SK-N-SH (cell line): ENCODE results near the gene SFRP5. TPM values are rescaled to one million over a fixed set of nuclear protein-coding genes. Genes with fewer than 3 reads are reported as not detected.
A peak's percentile ranks its signal among the peaks of the same experiment; 100 is the strongest.

Experiments used
- CTCF ChIA-PET: fragments of 300-600, 350-600 bp; formaldehyde crosslinking; extraction: SDS; loops from one replicate; lab custom pipeline; 2021; lab: Yijun Ruan, JAX
- POLR2A ChIA-PET: fragments of 350-600 bp; sonication (Branson Sonifier 250); formaldehyde crosslinking; extraction: SDS; loops from one replicate; lab custom pipeline; 2020; ENCODE audit warnings: antibody characterized with exemption, inconsistent platforms; lab: Yijun Ruan, JAX
- DNase-seq: peaks from one replicate; pipeline ENCODE4 v3.0.0; 2012
- H2AFZ ChIP-seq: fragments of 200-600 bp; sonication (generic); 2 replicates; pipeline ENCODE4 v1.8.1; 2016; ENCODE audit warnings: antibody characterized with exemption, mild to moderate bottlenecking, low read depth
- H3F3A ChIP-seq: fragments of 200-600 bp; sonication (generic); replicated peaks from 2 replicates; pipeline ENCODE3; 2016; ENCODE audit warnings: antibody characterized with exemption, mild to moderate bottlenecking; ENCODE audit not compliant: insufficient read depth
- H3K27ac ChIP-seq, 2 experiments: fragments of 200-500 bp in 1 of 2; fragments of 200-600 bp in 1 of 2; sonication (Bioruptor generic) in 1 of 2; sonication (generic), shearing (Covaris generic) in 1 of 2; 2 replicates each; pipeline versions ENCODE4 v1.5.1 to v1.6.1; 2014 to 2016; ENCODE audit warnings: low read depth in 2 of 2, inconsistent platforms in 1 of 2, low read length in 1 of 2, mild to moderate bottlenecking in 1 of 2, mixed read lengths in 1 of 2
- H3K27me3 ChIP-seq: fragments of 200-600 bp; sonication (generic), shearing (Covaris generic); 2 replicates; pipeline ENCODE4 v1.6.1; 2016; ENCODE audit warnings: mixed run types; ENCODE audit not compliant: insufficient read depth
- H3K36me3 ChIP-seq, 2 experiments: fragments of 200-500 bp in 1 of 2; fragments of 200-600 bp in 1 of 2; sonication (Bioruptor generic) in 1 of 2; sonication (generic) in 1 of 2; replicated peaks in 1 of 2; 2 replicates each; pipeline versions ENCODE3 to v1.5.1; 2014 to 2016; ENCODE audit warnings: low read length in 1 of 2, mild to moderate bottlenecking in 1 of 2; ENCODE audit not compliant: insufficient read depth in 2 of 2, control insufficient read depth in 1 of 2
- H3K4me1 ChIP-seq, 2 experiments: fragments of 200-500 bp in 1 of 2; fragments of 200-600 bp in 1 of 2; sonication (Bioruptor generic) in 1 of 2; sonication (generic), shearing (Covaris generic) in 1 of 2; 2 replicates each; pipeline versions ENCODE4 v1.5.1 to v1.6.1; 2014 to 2016; ENCODE audit warnings: low read depth in 1 of 2, low read length in 1 of 2, mixed run types in 1 of 2; ENCODE audit not compliant: insufficient read depth in 2 of 2, control insufficient read depth in 1 of 2
- H3K4me2 ChIP-seq: fragments of 200-600 bp; sonication (generic), shearing (Covaris generic); 2 replicates; pipeline ENCODE4 v1.6.1; 2017; ENCODE audit warnings: mixed run types
- H3K4me3 ChIP-seq, 2 experiments: fragments of 200-500 bp in 1 of 2; fragments of 200-600 bp in 1 of 2; sonication (Bioruptor generic) in 1 of 2; sonication (generic), shearing (Covaris generic) in 1 of 2; 2 replicates each; pipeline versions ENCODE4 v1.5.1 to v1.8.1; 2014 to 2016; ENCODE audit warnings: low read depth in 2 of 2, inconsistent platforms in 1 of 2, low read length in 1 of 2, mild to moderate bottlenecking in 1 of 2, mixed read lengths in 1 of 2, moderate library complexity in 1 of 2
- H3K79me2 ChIP-seq: fragments of 200-600 bp; sonication (generic); 2 replicates; pipeline ENCODE4 v1.8.1; 2017; ENCODE audit warnings: mild to moderate bottlenecking; ENCODE audit not compliant: insufficient read depth
- H3K9ac ChIP-seq: fragments of 200-600 bp; sonication (generic); 2 replicates; pipeline ENCODE4 v1.6.1; 2017; ENCODE audit warnings: mixed run types
- H3K9me2 ChIP-seq: fragments of 200-600 bp; sonication (generic); 2 replicates; pipeline ENCODE4 v1.6.1; 2017; ENCODE audit warnings: mixed run types
- H3K9me3 ChIP-seq: fragments of 200-600 bp; sonication (generic); 2 replicates; pipeline ENCODE4 v1.6.1; 2017; ENCODE audit warnings: mixed run types, mild to moderate bottlenecking, moderate library complexity
- H4K20me1 ChIP-seq: fragments of 200-600 bp; sonication (generic); 2 replicates; pipeline ENCODE4 v1.6.1; 2017; ENCODE audit warnings: mild to moderate bottlenecking, mixed run types; ENCODE audit not compliant: insufficient read depth
- EZH2phosphoT487 ChIP-seq: fragments of 200-600 bp; sonication (generic); IDR thresholded peaks from 2 replicates; pipeline ENCODE4 v1.6.1; 2017; ENCODE audit warnings: low read depth, mixed run types, mild to moderate bottlenecking, antibody characterized with exemption, moderate library complexity, borderline replicate concordance
- FOXJ3 ChIP-seq: sonication (generic); formaldehyde crosslinking; IDR thresholded peaks from 2 replicates; pipeline ENCODE4 v1.5.1; 2020; ENCODE audit warnings: mild to moderate bottlenecking, missing genetic modification reagents
- GATA2 ChIP-seq: sonication (generic); formaldehyde crosslinking; IDR thresholded peaks from 2 replicates; pipeline ENCODE4 v1.5.0; 2020; ENCODE audit warnings: mild to moderate bottlenecking, missing genetic modification reagents
- JUND ChIP-seq: IDR thresholded peaks from 2 replicates; pipeline ENCODE4 v1.4.0; 2012
- MEF2A ChIP-seq: IDR thresholded peaks from 2 replicates; pipeline ENCODE4 v1.4.0; 2012; ENCODE audit warnings: low read depth, borderline replicate concordance
- NFIC ChIP-seq: IDR thresholded peaks from 2 replicates; pipeline ENCODE4 v1.4.0; 2012; ENCODE audit warnings: borderline replicate concordance
- NRF1 ChIP-seq: IDR thresholded peaks from 2 replicates; pipeline ENCODE4 v1.6.1; 2012; ENCODE audit warnings: low read depth, mild to moderate bottlenecking, low read length
- POLR2AphosphoS5 ChIP-seq: IDR thresholded peaks from 2 replicates; pipeline ENCODE4 v1.6.1; 2012; ENCODE audit warnings: low read depth, low read length
- RAD21 ChIP-seq: IDR thresholded peaks from 2 replicates; pipeline ENCODE4 v1.6.1; 2012; ENCODE audit warnings: mild to moderate bottlenecking, low read length
- SMC3 ChIP-seq: IDR thresholded peaks from 2 replicates; pipeline ENCODE4 v1.6.1; 2012; ENCODE audit warnings: low read depth, low read length, improper control_type of control experiment
- TAF1 ChIP-seq: IDR thresholded peaks from 2 replicates; pipeline ENCODE4 v1.6.1; 2012; ENCODE audit warnings: low read depth, mild to moderate bottlenecking, low read length, moderate library complexity, borderline replicate concordance
- TCF12 ChIP-seq: IDR thresholded peaks from 2 replicates; pipeline ENCODE4 v1.4.0; 2012
- TEAD4 ChIP-seq: IDR thresholded peaks from 2 replicates; pipeline ENCODE4 v1.4.0; 2012; ENCODE audit warnings: mild to moderate bottlenecking, borderline replicate concordance; ENCODE audit not compliant: insufficient read depth
- WGBS: methylation state at CpG from one replicate; pipeline ENCODE4 v1.1.6; 2017; ENCODE audit warnings: low lambda C conversion rate; 5-methylcytosine and 5-hydroxymethylcytosine counted together
- polyA plus RNA-seq, 3 experiments: library from polyadenylated mRNA; depleted of rRNA; stranded (reverse); fragments of >200 nt; gene quantifications; 2 replicates each; pipeline ENCODE4 v1.2.3, GENCODE V29; 2012
- TF ChIP-seq, protein P1 (sequence below): fragments of 150-350 bp; IDR thresholded peaks from 2 replicates; pipeline ENCODE4 v1.6.1; 2016; ENCODE audit warnings: mild to moderate bottlenecking, low read depth, low read length
- TF ChIP-seq, protein P2 (sequence below): IDR thresholded peaks from 2 replicates; pipeline ENCODE4; 2012
- TF ChIP-seq, protein P3 (sequence below): IDR thresholded peaks from 2 replicates; pipeline ENCODE4 v1.4.0; 2012; ENCODE audit warnings: low read depth

The SFRP5 gene
- polyA plus RNA-seq, 1 of the 3 experiments (the other 2 are of a cell fraction), result not detected

DNA sequence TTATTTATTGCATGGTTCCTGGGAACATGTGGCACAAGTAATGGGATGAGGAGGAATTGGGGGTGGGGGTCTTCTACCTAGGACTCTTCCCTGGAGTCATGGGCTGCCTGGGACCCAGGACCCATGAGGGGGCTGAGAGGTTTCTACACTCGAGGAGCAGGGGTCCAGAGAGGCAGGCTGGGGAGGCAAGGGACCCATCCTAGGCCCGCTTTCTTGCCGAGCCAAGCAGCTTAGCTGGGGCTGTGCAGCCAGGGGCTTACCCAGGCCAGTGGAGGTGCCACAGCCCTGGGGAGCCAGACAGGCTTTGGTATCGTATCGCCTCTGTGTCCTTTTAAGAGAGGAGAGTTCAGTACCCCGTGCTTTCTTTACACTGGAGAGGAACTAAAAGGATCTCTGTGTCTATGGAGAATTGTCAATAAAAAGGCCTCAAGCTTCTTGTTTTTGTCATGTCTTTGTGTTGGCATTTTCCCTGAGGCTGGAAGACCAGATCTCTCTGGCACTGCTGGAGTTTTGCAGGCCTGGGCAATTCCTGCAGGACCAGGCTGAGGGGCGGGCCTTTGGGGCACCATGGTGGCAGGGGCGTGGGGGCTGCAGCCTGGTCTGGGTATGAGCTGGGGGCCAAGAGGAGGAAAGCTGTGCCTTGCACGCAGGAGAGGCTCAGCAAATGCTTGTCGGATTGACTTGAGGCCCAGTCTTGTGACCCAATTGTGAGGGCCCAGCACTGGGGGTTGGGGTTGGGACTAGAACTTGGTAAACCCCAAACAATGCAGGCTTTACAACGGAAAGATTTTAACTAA lies 11.1 kb downstream of the SFRP5 start:
- H4K20me1 ChIP-seq, result no peaks in the 10 kb centered on the region
- no peak overlapping the region for H3K4me2 ChIP-seq
- H2AFZ ChIP-seq, result no peak overlapping the region
- DNase-seq, result no peak
- no peak overlapping the region for H3K9ac ChIP-seq
- CTCF ChIA-PET, result interaction anchor here (0.6 to 13.8 kb wide), 23 partner anchors 11 to 281 kb away, joined by 3 to 162 read pairs (median 5); partner anchors contain the start of gene SFRP5
- no peaks in the 10 kb centered on the region for H3K27me3 ChIP-seq
- POLR2A ChIA-PET, result interaction anchor here (0.5 kb wide), 1 partner anchor 10 kb away, joined by 5 read pairs; no protein-coding TSS in a partner anchor
- no peaks in the 10 kb centered on the region for H3K9me3 ChIP-seq
- 97% methylated on average over 8 of the region's 11 CpGs for WGBS
- H3K27ac ChIP-seq, result no peak overlapping the region
- no peaks in the 10 kb centered on the region for H3F3A ChIP-seq
- H3K79me2 ChIP-seq, result no peaks in the 10 kb centered on the region
- H3K4me3 ChIP-seq, result no peak overlapping the region
- peaks cover 4 to 50% of the 10 kb centered on the region in 2 experiments for H3K36me3 ChIP-seq
- no peaks in the 10 kb centered on the region for H3K9me2 ChIP-seq
- peaks cover 0 to 6% of the 10 kb centered on the region in 2 experiments; a peak in 1 of 4 replicates for H3K4me1 ChIP-seq
- TF ChIP-seq NRF1 (no peak), JUND (no peak), POLR2AphosphoS5 (no peak), EZH2phosphoT487 (no peak), GATA2 (CRISPR knock-in tag) (no peak), SMC3 (no peak), TAF1 (no peak), NFIC (no peak), MEF2A (no peak), RAD21 (no peak), FOXJ3 (CRISPR knock-in tag) (no peak), TEAD4 (no peak)
- TF ChIP-seq, protein P1, sequence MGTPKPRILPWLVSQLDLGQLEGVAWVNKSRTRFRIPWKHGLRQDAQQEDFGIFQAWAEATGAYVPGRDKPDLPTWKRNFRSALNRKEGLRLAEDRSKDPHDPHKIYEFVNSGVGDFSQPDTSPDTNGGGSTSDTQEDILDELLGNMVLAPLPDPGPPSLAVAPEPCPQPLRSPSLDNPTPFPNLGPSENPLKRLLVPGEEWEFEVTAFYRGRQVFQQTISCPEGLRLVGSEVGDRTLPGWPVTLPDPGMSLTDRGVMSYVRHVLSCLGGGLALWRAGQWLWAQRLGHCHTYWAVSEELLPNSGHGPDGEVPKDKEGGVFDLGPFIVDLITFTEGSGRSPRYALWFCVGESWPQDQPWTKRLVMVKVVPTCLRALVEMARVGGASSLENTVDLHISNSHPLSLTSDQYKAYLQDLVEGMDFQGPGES, result no peak

DNA sequence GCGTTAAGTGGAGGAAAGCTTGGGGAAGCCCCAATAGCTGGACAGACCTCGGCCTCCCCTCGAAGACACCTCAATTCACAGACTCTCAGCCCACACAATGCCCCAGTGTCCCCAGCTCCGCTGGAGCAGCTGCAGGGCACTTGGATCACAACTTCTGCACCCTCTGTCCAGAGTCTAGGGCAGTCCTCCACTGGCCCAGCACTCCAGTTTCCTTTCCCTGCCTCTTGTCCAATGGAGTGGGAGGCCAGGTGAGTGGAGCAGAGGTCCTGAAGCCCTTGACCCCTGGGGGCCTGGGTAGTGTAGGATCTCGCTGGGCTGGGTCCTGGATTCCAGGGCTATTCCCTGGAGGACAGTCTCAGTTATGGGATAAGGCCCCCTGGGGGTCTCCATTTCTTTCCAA lies 11.9 kb downstream of the SFRP5 start:
- Histone ChIP-seq H3K36me3 (peaks cover 7 to 57% of the 10 kb centered on the region in 2 experiments), H3K9ac (no peak overlapping the region), H2AFZ (no peak overlapping the region), H3K79me2 (no peaks in the 10 kb centered on the region), H3K27me3 (no peaks in the 10 kb centered on the region), H3F3A (no peaks in the 10 kb centered on the region), H3K27ac (peak overlapping the region in 1 of 2 experiments; percentile 2; a peak in 1 of 4 replicates), H3K9me2 (no peaks in the 10 kb centered on the region), H3K9me3 (no peaks in the 10 kb centered on the region), H3K4me1 (peaks cover 0 to 6% of the 10 kb centered on the region in 2 experiments; a peak in 1 of 4 replicates), H4K20me1 (no peaks in the 10 kb centered on the region), H3K4me2 (no peak overlapping the region), H3K4me3 (no peak overlapping the region)
- WGBS, result 100% methylated on average over 1 of the region's 5 CpGs
- DNase-seq, result no peak
- CTCF ChIA-PET, result interaction anchor here (0.6 to 13.8 kb wide), 26 partner anchors 11 to 284 kb away, joined by 3 to 162 read pairs (median 5); partner anchors contain the start of gene SFRP5
- POLR2A ChIA-PET, result no interaction called here
- TF ChIP-seq, protein P1, result no peak
- TF ChIP-seq, protein P2, sequence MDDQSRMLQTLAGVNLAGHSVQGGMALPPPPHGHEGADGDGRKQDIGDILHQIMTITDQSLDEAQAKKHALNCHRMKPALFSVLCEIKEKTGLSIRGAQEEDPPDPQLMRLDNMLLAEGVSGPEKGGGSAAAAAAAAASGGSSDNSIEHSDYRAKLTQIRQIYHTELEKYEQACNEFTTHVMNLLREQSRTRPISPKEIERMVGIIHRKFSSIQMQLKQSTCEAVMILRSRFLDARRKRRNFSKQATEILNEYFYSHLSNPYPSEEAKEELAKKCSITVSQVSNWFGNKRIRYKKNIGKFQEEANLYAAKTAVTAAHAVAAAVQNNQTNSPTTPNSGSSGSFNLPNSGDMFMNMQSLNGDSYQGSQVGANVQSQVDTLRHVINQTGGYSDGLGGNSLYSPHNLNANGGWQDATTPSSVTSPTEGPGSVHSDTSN, result no peak
- TF ChIP-seq, protein P3, sequence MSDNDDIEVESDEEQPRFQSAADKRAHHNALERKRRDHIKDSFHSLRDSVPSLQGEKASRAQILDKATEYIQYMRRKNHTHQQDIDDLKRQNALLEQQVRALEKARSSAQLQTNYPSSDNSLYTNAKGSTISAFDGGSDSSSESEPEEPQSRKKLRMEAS, result no peak
- no peak for TF ChIP-seq TCF12
- no peak for TF ChIP-seq TEAD4
- no peak for TF ChIP-seq EZH2phosphoT487
- no peak for TF ChIP-seq RAD21
